GM21576 (cell line): ENCODE results near the gene THRB.

ENCODE experiments used
- ATAC-seq: cut with Tn5 transposase; IDR thresholded peaks from one replicate; pipeline ENCODE4 v1.9.1; 2021; ENCODE audit warnings: mild to moderate bottlenecking, moderate library complexity; ENCODE audit not compliant: unreplicated experiment

The THRB gene

GRCh38 chr3:24318677-24319287, 175.9 kb downstream of the THRB start:
- ATAC-seq = no peak

GRCh38 chr3:24316887-24317383, 177.7 kb downstream of the THRB start:
- ATAC-seq = no peak

- no peak for ATAC-seq
Measured at GRCh38 chr3:24315971-24316370, 178.7 kb downstream of the THRB start.

- no peak for ATAC-seq
Measured at GRCh38 chr3:24315356-24315755, 179.3 kb downstream of the THRB start.

GRCh38 chr3:24311881-24312280, 182.8 kb downstream of the THRB start:
- no peak for ATAC-seq

- no peak for ATAC-seq
Measured at GRCh38 chr3:24310887-24311286, 183.8 kb downstream of the THRB start.

GRCh38 chr3:24306518-24306917, 188.1 kb downstream of the THRB start:
- ATAC-seq = no peak

- no peak for ATAC-seq
Measured at GRCh38 chr3:24305795-24306467, 188.7 kb downstream of the THRB start.

GRCh38 chr3:24303057-24303754, 191.4 kb downstream of the THRB start:
- no peak for ATAC-seq

- ATAC-seq = no peak
Measured at GRCh38 chr3:24302396-24302795, 192.3 kb downstream of the THRB start.

- no peak for ATAC-seq
Measured at GRCh38 chr3:24300949-24301348, 193.7 kb downstream of the THRB start.

GRCh38 chr3:24299806-24300626, 194.6 kb downstream of the THRB start:
- no peak for ATAC-seq

GRCh38 chr3:24299246-24299805, 195.3 kb downstream of the THRB start:
- no peak for ATAC-seq

GRCh38 chr3:24296441-24297205, 198.0 kb downstream of the THRB start:
- ATAC-seq = no peak

- no peak for ATAC-seq
Measured at GRCh38 chr3:24294150-24294549, 200.5 kb downstream of the THRB start.

- no peak for ATAC-seq
Measured at GRCh38 chr3:24291646-24292045, 203.0 kb downstream of the THRB start.

GRCh38 chr3:24290596-24290995, 204.1 kb downstream of the THRB start:
- ATAC-seq = no peak

- ATAC-seq = no peak
Measured at GRCh38 chr3:24288496-24289236, 206.0 kb downstream of the THRB start.

GRCh38 chr3:24287755-24288450, 206.7 kb downstream of the THRB start:
- no peak for ATAC-seq
